ENCODE results near the gene TBRG4. TPM values are rescaled to one million over a fixed set of nuclear protein-coding genes. Genes with fewer than 3 reads are reported as not detected.

The TBRG4 gene
- total and polyA plus RNA-seq, 9 donors, result 28.6 to 67.5 (median 49.9) TPM

DNA sequence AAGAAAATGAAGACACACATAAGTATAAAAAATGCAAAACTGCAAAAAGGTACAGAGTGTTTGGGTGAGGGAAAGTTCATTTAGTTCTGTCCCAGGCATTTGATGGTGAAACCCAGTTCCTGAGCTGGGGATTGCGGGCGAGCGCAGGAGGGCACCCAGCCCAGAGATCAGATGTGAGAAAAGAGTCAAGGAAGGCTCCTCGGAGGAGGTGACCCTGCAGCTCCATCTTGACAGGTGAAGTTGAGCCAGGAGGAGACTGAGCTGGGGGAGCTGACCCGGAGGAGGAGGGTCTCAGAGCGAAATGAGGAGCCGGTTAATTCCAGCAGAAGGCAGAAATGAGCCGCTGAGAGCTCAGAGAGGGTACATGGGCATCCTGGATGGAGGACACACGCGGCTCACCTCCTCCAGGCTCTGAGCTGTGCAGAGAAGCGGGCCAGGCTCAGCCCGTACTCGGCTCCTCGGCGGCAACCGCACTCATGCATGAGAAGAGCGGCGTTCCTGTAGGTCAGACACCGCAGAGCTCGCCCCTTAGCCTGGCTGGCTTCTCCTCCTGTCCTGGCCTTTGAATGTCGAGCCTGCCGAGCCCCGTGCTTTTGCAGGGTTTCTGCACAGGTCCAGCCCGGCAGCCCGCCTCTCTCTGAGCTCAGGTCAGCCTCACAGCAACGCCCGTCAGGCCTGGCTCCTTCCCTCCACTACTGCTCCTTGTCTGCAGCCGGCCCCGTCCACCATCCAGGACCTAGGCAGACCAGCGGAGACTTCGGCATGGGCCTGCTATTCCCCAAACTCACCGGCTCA, 36.6 kb upstream of the TBRG4 start:
- Histone ChIP-seq H3K36me3 (no peaks in the 10 kb centered on the region), H3K27ac (no peak overlapping the region), H3K4me3 (no peak overlapping the region), H3K9me3 (no peaks in the 10 kb centered on the region), H3K4me1 (ENCODE audit: insufficient read depth) (no peaks in the 10 kb centered on the region), H3K27me3 (no peaks in the 10 kb centered on the region)
- peak in 1 of 5 donors; percentile 41 for DNase-seq
- TF ChIP-seq, protein P1, sequence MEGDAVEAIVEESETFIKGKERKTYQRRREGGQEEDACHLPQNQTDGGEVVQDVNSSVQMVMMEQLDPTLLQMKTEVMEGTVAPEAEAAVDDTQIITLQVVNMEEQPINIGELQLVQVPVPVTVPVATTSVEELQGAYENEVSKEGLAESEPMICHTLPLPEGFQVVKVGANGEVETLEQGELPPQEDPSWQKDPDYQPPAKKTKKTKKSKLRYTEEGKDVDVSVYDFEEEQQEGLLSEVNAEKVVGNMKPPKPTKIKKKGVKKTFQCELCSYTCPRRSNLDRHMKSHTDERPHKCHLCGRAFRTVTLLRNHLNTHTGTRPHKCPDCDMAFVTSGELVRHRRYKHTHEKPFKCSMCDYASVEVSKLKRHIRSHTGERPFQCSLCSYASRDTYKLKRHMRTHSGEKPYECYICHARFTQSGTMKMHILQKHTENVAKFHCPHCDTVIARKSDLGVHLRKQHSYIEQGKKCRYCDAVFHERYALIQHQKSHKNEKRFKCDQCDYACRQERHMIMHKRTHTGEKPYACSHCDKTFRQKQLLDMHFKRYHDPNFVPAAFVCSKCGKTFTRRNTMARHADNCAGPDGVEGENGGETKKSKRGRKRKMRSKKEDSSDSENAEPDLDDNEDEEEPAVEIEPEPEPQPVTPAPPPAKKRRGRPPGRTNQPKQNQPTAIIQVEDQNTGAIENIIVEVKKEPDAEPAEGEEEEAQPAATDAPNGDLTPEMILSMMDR (IDR thresholded peaks at IDR 0.05), result no peak
- TF ChIP-seq EP300 (IDR thresholded peaks at IDR 0.05), result no peak
- no peak for TF ChIP-seq POLR2A (IDR thresholded peaks at IDR 0.05)
- intact Hi-C loops (cut with DNase I), result no loop called here
- WGBS, 3 donors, result 35 to 52% (median 35%) methylated on average over 31 to 32 of the region's 32 CpGs

DNA sequence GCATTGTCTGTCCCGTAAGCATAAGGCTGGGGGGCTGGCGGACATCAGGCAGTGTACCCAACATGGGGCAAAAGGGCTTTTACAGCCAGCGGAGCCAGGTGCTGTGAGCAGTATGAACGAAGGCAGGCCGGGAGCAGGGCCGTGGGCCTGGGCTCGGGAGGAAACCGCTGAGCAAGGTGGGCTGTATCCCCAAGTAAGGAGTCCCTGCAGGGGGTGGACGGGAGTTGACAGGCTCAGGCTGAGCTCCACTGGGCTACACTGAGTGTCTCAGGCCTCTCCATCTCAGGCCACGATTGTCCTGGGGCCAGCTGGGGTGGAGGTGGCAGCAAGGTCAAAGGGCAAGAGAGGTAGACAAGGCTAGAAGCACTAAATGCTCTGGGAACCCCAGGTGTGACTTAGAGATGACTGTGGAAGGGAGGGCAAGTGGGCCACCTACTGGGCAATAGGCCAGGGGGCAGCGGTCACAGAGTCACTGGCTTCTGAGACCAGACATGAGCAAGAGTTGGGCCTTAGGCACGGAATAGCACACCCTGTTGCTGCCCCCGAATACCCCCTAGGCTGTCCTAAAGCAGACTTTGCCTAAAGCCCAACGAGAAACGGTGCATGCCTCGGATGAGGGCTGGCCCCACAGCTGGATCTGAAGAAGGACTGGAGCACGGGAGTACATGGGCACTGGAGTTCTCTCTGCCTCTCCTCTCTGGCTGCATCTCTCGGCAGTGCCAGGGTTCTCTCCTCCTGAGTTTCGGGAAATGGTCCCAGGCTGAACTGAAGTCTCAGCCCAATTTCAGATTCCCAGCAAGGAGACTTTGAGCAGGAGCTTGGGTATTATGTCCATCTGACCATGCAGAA, 35.3 kb upstream of the TBRG4 start:
- Histone ChIP-seq H3K4me1 (ENCODE audit: insufficient read depth) (no peaks in the 10 kb centered on the region), H3K27me3 (no peaks in the 10 kb centered on the region), H3K9me3 (no peaks in the 10 kb centered on the region), H3K36me3 (no peaks in the 10 kb centered on the region), H3K4me3 (no peak overlapping the region), H3K27ac (no peak overlapping the region)
- intact Hi-C loops (cut with DNase I), result no loop called here
- WGBS, 3 donors, result 77 to 80% (median 78%) methylated on average over 19 of the region's 19 CpGs
- DNase-seq, result no peak
- TF ChIP-seq POLR2A (IDR thresholded peaks at IDR 0.05), result no peak
- TF ChIP-seq, protein P1 (IDR thresholded peaks at IDR 0.05), result no peak
- no peak for TF ChIP-seq EP300 (IDR thresholded peaks at IDR 0.05)

DNA sequence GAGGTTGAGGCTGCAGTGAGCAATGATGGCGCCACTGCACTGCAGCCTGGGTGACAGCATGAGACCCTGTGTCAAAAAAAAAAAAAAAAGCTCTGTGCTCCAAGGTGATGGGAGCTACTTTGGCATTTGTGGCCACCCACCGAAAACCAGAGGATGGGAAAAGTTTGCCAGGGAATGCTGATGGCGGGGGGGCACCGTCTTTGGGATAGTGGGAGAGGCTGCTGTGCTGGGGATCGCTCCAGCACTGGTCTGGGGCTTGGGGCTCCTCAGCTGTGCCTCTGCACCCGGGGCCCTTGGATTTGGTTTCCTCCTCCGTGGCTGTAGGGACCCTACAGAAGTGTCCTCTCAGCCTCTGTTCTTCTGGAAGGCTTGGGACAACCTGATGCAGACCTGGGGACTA, 34.4 kb upstream of the TBRG4 start:
- no peak for DNase-seq
- no peaks in the 10 kb centered on the region for H3K9me3 ChIP-seq
- no peaks in the 10 kb centered on the region for H3K27me3 ChIP-seq
- H3K4me1 ChIP-seq (ENCODE audit: insufficient read depth), result no peaks in the 10 kb centered on the region
- intact Hi-C loops (cut with DNase I), result no loop called here
- no peak for TF ChIP-seq EP300 (IDR thresholded peaks at IDR 0.05)
- no peak for TF ChIP-seq POLR2A (IDR thresholded peaks at IDR 0.05)
- TF ChIP-seq, protein P1 (IDR thresholded peaks at IDR 0.05), result no peak
- no peaks in the 10 kb centered on the region for H3K36me3 ChIP-seq
- no peak overlapping the region for H3K27ac ChIP-seq
- WGBS, 3 donors, result 87 to 94% (median 93%) methylated on average over 7 of the region's 7 CpGs
- no peak overlapping the region for H3K4me3 ChIP-seq

DNA sequence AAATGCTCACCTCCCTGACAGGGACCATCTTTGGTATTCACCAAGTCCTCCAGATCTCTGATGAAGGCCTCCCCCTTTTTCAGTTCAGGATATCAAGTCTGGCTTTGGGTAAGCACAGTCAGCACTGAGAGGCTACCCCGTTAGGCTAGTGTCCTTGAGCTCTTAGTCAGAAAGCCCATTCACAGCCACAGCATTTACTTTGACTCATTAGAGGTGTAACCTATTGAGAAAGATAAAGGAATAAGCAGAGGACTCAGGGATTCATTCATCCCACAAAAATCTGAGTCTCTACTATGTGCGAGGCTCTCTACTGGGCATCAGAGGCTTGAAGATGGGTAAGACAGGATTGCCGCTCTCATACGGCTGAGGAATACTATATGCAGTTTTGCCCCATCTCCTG, 32.1 kb upstream of the TBRG4 start:
- Histone ChIP-seq H3K36me3 (no peaks in the 10 kb centered on the region), H3K4me3 (no peak overlapping the region), H3K9me3 (no peaks in the 10 kb centered on the region), H3K27me3 (no peaks in the 10 kb centered on the region), H3K4me1 (ENCODE audit: insufficient read depth) (no peaks in the 10 kb centered on the region), H3K27ac (no peak overlapping the region)
- no peak for TF ChIP-seq EP300 (IDR thresholded peaks at IDR 0.05)
- TF ChIP-seq, protein P1 (IDR thresholded peaks at IDR 0.05), result no peak
- no peak for TF ChIP-seq POLR2A (IDR thresholded peaks at IDR 0.05)
- no peak for DNase-seq
- WGBS, 3 donors, result 65 to 76% (median 71%) methylated on average over 4 of the region's 4 CpGs
- intact Hi-C loops (cut with DNase I), result no loop called here

Measured in ovary (tissue), 9 donors.